GM19467 (cell line): ENCODE results near the gene SLC25A38.
"Not testable (repeated sequence)": the region's sequence is repeated elsewhere in the genome, so short reads cannot be mapped to it uniquely, and the experiment has no call there.

Source experiments
- ATAC-seq: cut with Tn5 transposase; IDR thresholded peaks from one replicate; pipeline ENCODE4 v1.9.1; 2021; ENCODE audit warnings: mild to moderate bottlenecking, moderate library complexity; ENCODE audit not compliant: unreplicated experiment

SLC25A38 gene

DNA sequence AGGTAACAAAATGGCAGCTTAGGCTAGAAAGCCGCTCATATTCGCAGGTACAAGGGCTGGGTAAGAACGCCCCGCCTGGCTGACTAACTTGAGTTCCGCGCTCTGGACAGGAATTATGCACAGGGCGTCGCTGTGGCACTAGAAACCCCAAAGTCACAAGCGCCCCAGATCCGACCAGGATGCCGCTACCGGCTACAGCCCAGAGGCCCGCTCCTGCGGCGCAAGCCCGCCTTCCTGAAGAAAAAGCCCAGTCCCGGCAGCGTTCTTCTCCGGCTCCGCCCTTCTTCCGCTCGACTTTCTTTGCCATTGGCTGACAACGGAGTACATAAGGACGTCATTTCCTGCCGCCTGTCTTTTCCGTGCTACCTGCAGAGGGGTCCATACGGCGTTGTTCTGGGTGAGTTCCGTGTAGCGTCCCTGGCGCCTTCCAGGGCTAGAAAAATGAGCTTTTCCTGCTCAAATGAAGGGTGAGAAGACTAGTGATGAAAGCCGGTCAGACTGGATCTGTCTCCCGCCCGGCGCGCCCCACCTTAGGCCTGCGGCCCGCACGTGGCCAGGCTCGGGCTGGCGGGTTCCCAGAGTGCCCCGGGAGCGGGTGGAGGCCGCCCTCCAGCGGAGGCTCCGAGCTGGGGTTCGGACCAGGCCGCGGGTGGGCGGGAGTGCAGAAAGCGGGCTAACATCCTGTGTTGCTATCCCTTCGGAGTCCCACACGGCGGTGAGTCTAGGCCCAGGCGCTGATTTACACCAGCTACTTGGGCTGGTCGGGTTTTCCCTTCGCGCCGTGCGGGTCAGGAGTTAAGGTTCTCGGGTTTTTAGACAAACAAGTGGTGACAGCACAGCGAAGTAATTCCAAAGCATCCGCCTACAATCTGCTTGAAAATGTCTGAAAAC lies 23.4 kb downstream of the SLC25A38 start, which contains the start of gene RPSA:
Gene RPSA (plus strand): TSS at position 353 of the 891 bp plus-strand sequence. CDS start 934 bp downstream, outside the sequence.
- ATAC-seq, result peak; percentile 92

DNA sequence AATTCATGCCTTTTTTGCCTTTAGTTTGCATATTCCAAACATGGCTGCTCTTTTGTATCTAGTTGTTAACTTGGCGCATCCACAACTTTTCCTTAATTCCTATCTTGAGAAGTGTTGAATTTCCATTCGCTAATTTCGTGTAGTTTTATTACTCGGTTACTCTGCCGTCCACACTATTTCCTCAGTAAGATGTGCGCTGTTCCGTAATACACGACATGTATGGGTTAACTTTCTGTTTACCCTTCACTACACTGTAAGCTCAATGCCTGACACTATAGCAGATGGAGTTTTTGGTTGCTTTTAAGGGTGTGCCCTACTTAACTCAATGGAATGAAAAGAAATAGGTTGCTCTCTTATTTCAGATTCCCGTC lies 24.1 kb downstream of the SLC25A38 start:
- ATAC-seq, result no peak

DNA sequence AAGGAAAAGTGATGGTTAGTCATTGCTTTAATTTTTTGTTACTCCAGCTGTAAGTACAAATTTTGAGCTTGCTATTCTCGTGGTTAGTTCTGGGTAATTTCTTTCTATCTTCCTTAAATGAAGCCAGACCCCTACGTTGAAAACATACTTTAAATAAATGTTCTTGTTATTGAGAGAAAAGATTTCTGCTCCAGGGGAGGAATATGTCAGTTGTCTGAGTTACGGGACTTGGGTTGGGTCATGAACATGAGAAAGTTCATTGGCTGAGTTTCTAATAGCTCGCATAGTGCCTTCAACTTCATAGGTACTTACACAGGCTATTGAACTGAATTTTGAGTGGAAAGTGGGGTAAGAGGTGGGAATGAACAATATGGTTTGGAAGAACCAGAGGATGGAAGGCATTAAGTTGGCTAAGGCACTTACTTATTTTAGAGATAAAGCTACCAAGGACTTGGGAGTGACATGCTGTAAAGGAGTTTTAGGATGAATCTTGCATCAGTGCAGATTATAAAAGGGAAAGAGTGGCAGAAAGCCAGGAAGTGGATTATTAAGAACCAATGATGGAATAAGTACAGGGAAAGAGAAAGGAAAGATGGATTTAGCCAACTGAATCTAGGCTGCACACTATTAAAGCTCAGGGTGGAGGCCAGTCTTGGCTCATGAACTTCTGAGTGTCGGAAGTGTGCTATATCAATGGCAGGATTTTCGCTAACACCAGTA lies 24.8 kb downstream of the SLC25A38 start:
- no peak for ATAC-seq

DNA sequence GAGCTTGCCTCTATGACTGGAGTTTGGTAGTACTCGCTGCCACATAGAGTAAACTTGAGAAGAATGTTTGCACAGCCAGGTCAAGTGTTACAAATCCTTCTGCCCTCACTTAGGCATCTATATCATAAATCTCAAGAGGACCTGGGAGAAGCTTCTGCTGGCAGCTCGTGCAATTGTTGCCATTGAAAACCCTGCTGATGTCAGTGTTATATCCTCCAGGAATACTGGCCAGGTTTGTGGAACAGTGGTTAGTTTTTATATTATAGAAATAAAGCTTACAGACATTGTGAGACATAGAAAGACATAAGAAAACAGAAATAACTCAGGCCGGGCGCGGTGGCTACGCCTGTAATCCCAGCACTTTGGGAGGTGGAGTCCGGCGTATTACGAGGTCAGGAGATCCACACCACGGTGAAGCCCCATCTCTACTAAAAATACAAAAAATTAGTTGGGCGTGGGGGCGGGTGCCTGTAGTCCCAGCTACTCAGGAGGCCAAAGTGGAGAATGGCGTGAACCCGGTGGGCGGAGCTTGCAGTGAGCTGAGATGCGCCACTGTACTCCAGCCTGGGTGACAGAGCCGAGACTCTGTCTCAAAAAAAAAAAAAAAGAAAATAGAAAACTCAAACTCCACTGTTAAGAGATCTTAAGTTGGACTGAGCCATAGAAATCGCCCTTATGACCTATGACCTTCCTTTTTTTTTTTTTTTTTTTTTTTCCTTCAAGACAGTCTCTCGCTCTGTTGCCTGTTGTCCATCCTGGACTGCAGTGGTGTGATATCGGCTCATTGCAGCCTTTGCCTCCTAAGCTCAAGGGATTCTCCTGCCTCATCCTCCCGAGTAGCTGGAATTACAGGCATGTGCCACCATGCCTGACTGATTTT lies 25.6 kb downstream of the SLC25A38 start:
- no peak for ATAC-seq

DNA sequence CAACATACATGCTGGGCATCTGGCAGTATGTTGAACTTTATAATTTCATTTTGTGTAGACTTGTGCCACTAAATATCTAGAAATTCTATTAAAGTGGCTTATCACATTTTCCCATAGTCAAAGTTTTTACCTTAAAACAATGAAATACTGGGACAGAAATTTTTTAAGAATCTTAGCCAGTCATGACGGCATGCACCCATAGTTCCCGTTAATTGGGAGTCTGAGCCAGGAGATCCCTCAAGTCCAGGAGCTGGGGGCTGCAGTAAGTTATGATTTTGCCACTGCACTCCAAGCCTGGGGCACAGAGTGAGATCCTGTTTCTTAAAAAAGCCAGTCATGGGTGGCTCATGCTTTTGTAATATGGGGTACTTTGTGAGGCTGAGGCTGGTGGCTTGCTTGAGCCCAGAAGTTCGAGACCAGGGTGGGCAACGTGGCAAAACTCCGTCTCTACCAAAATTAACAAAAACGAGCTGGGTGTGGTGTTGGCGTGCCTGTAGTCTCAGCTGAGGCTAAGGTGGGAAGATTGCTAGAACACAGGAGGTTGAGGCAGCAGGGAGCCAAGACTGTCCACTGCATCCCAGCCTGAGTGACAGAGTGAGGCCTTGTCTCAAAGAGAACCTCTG lies 26.5 kb downstream of the SLC25A38 start:
- no peak for ATAC-seq

DNA sequence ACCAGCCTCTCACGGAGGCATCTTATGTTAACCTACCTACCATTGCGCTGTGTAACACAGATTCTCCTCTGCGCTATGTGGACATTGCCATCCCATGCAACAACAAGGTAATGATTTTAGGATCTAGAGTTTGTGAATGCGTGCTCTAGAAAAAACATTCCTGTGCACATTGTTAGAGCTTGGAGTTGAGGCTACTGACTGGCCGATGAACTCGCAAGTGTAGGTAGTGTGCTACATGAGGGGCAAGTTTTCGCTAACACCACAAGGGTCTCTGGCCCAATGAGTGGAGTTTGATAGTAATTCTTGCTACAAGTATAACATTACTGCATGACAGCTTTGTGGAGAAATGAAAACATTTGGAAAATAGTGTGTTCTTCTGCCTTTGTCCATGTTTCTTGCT lies 27.7 kb downstream of the SLC25A38 start:
- no peak for ATAC-seq

DNA sequence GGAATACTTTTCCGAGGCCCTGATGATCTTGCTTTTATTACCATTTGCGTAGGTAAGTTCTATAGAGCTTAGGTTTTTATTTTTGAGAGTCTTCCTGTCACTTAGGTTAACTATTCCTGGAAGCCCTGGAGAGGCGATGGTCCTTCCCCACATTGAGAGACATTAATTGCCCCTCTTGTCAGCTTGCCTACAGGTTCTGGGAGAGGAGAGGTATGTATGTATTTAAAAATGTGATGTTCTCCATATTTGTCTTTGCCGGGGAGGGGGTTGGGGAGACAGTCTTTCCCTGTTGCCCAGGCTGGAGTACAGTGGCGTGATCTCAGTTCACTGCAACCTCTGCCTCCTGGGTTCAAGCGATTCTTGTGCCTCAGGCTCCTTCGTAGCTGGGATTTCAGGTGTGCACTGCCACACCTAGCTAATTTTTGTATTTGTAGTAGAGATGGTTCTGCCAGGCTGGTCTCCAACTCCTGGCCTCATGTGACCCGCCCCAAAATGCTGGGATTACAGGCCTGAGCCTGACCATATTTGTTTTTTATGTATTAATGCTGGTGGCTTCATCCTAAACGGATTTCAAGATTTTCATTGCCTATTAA lies 29.6 kb downstream of the SLC25A38 start:
- ATAC-seq, result no peak

DNA sequence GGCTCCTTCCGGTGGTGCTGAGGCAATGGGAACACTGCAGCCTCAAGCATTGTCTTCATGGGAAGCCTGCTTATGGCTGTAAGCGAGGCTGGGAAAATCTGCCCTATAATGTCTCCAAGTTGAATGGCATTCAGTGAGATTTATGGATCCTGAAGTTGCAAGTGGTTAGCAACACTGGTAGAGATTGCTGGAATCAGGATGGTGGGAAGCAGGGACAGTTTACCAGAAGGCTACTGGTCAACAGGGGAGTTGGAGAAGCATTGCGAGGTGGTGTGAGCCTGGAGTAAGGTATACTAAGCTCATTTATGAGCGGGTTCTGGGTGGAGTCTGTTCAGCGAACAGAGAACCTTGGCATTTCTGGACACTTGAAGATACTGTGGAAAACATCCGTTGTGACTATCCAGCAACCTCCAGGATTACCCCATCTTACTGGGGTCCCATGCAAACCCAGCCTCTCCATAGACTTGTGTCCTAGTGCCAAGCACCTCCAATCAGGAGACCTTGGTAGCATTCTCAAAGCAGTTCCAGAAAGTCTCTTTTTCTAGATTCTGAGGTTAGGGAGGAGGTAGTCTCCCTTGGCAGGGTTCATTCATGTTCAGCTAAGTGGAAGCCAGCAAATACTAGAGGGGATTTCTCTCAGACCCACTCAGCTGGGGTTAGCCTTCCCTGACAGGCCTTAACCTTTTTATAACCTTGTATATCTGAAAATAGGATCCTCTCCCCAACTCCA lies 30.7 kb downstream of the SLC25A38 start:
- ATAC-seq, result no peak

DNA sequence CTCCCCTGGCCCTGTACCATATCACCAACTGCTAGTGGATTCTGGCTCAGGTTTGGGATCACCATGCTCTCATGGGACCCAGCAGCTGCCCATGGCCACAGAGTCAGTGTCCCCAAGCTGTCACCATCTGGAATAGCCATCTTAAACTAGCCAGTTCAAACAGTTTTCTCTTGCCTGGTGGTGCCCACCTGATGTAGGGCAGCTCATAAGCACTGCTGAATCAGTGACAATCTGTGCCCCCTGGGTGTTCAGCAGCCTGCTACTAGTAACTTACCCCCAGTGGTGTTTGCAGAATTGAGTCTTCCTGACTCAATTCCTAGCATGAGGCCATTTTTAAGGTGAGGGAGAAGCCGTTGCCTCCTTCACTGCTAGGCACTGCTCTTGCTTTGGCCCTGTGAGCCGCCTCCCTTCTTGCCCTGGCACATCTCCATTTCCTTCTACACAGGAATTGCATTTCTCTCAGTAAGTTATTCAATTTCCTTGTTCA lies 31.3 kb downstream of the SLC25A38 start:
- no peak for ATAC-seq

DNA sequence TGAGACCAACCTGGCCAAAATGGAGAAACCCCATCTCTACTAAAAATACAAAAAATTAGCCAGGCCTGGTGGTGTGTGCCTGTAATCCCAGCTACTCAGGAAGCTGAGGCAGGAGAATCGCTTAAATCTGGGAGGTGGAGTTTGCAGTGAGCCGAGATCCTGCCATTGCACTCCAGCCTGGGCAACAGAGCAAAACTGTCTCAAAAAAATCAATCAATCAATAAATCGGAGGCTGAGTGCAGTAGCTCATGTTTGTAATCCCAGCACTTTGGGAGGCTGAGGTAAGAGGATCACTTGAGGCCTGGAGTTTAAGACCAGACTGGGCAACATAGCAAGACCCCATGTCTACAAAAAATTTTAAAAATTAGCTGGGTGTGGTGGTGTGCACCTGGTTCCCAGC lies 32.1 kb downstream of the SLC25A38 start:
- ATAC-seq, result not testable (repeated sequence)

DNA sequence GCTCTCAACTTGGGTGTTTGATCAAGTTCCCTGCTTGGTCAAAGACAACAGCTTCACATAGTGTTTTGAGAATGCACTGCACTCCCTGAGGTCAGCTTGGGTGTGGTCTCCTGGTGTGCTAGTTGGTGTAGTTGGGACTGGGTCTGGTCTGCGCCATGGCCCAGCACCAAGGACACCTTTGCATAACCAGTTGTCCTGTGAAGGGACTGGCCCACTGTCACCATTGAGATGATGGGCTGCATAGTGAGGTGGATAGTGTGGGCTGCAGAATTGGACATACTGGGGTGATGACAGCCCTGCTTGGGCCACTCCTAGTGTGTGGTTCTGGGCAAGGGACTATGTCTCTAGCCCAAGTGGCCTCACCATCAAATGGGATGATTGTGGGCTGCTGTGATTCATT lies 32.8 kb downstream of the SLC25A38 start:
- no peak for ATAC-seq

DNA sequence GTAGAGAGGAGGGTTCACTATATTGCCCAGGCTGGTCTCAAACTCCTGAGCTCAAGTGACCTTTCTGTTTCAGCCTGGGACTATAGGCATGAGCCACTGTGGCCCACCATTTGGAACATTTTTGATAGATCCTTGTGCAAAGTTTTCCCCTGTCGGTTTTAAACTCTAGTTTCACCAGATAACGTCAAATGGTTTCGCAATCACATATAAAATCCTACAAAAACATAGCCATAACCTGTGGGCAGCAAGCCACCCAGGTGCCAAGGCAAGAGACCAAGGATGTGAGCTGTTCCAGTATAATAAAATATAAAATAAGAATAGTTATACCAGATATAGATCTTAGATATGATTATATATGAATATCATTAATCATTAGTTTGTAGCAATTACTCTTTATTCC lies 33.8 kb downstream of the SLC25A38 start:
- ATAC-seq, result not testable (repeated sequence)

DNA sequence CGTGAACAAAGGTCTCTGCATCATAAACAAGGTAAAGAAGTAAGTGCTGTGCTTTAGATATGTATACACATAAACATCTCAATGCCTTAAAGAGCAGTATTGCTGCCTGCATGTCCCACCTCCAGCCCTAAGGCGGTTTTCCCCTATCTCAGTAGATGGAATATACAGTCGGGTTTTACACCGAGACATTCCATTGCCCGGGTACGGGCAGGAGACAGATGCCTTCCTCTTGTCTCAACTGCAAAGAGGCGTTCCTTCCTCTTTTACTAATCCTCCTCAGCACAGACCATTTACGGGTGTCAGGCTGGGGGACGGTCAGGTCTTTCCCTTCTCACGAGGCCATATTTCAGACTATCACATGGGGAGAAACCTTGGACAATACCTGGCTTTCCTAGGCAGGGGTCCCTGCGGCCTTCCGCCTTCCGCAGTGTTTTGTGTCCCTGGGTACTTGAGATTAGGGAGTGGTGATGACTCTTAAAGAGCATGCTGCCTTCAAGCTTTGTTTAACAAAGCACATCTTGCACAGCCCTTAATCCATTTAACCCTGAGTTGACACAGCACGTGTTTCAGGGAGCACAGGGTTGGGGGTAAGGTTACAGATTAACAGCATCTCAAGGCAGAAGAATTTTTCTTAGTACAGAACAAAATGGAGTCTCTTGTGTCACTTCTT lies 35.5 kb downstream of the SLC25A38 start:
- ATAC-seq, result not testable (repeated sequence)

DNA sequence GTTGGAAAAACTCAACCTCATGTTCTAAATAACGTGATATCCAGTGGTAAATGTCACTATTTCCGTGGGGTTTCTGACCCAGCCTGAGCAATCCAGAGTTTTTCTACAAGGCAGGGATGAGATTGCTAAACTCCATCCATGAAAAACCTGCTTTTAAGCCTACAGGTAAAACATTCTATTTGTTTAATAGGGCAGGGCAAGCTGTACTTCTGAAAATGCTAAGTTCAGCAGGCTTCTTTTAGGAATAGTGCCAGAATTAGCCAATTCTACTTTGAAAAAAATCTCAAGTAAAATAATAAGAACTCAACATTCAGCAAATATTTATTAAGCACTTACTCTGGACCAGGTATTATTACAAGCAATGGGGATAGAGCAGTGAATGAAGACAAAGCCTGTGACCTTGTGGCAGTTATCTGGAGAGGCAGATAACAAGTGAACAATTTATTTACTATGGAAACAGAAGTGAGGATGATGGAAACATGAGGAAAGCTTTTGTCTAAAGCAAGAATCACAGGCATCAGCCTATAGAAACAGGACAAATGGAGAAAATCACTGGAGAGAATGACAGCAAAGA lies 36.7 kb downstream of the SLC25A38 start:
- no peak for ATAC-seq

DNA sequence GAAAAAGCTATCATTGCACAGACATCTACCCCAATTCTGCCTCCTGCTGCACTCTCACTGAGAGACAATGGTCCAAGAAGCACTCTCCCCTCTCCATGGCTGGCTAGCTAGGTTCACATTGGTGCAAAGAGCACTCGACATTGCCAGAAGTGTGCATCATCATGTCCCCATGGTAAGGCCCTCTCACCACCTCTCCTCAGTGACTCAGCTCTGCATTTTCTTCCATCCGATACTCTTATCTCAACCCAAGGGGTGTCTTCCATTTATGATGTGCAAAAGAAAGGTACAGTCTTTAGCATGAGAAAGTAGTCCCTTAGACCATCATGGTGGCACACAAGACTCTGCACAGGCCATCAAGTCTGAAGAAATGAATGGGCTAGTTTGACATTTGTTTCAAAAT lies 37.4 kb downstream of the SLC25A38 start:
- no peak for ATAC-seq

DNA sequence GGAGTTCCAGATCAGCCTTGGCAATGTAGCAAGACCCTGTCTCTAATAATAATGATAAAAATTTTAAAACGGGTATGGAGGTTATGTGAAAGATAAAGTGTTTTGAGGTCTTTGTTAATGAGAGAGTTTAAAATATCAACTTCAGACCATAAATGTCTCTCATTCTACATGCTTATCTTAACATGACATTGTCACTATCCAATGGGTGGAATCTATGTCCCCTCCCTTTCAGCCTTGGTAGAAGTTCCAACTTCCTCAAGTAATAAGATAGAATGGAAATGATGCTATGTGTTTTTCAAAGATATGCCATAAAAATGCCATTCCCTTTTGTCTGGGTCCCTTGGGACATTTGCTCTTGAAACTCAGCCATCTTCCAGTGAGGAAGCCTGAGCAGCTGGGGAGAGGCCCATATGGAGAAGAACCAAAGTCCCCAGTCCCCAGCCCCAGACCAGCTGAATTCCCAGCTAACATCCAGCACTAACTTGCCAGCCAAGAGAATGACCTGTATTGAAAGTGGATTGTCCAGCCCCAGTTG lies 40.3 kb downstream of the SLC25A38 start:
- no peak for ATAC-seq

DNA sequence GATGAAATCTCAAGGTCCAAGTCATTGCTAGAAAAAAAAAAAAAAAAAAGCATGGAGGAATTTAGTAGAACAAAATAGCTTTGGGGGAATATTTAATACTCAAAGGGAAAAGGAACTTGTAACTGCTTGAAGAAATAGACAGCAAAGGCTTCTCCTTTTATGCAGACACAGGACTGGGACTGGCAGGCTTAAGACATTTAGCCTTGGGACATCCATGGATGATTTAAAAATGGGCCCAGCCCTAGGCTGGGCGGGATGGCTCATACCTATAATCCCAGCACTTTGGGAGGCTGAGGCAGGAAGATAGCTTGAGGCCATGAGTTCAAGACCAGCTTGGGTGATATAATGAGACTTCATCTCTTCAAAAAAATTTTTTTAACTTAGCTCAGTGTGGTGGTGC lies 43.1 kb downstream of the SLC25A38 start:
- no peak for ATAC-seq

DNA sequence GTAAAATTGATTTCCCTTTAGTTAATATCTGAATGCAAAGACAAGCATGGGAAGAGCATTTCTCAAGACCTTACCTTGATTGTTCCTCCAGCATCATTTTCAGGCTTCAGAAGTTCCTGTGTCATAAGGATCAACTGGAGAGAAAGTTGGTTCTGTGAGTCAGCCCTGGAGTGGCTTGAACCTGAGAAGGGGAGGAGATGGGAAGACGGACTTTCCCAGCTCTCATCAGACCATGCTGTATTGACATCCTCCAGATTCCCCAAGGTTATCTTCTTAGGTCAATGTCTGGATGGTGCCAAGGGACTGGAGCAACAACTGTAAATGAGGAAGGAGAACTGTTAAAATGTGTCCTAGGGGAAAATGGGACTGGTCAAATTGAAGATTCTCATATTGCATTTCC lies 44.3 kb downstream of the SLC25A38 start:
- no peak for ATAC-seq
